ENCODE results near the gene SLC44A5.

Gene SLC44A5

GRCh38 chr1:75469586-75470173 lies 141.2 kb downstream of the SLC44A5 start:
- no peak overlapping the region for H3K4me3 ChIP-seq (ENCODE audit: low read length)
- TF ChIP-seq CTCF (IDR thresholded peaks at IDR 0.05; ENCODE audit: low read depth, low read length) (no peak), EZH2phosphoT487 (IDR thresholded peaks at IDR 0.05; ENCODE audit: low read depth) (no peak)
- no peaks in the 10 kb centered on the region for H3K36me3 ChIP-seq (replicated peaks; ENCODE audit: low read depth, low read length)
- no peak overlapping the region for H3K4me2 ChIP-seq (ENCODE audit: low read length)
- H3K9me3 ChIP-seq (ENCODE audit: insufficient read depth, low read length) = no peaks in the 10 kb centered on the region
- no peak overlapping the region for H2AFZ ChIP-seq (ENCODE audit: low read depth, low read length)
- H3K27me3 ChIP-seq (ENCODE audit: low read depth, low read length) = no peaks in the 10 kb centered on the region
- no peak overlapping the region for H3K9ac ChIP-seq (ENCODE audit: low read length)
- no peaks in the 10 kb centered on the region for H3K79me2 ChIP-seq (ENCODE audit: low read length)
- no peaks in the 10 kb centered on the region for H3K4me1 ChIP-seq (ENCODE audit: low read length)
- H4K20me1 ChIP-seq (ENCODE audit: insufficient read depth, low read length) = no peaks in the 10 kb centered on the region
- no peak overlapping the region for H3K27ac ChIP-seq (ENCODE audit: low read length)

- no peaks in the 10 kb centered on the region for H3K79me2 ChIP-seq (ENCODE audit: low read length)
- no peak overlapping the region for H3K9ac ChIP-seq (ENCODE audit: low read length)
- no peak overlapping the region for H3K4me2 ChIP-seq (ENCODE audit: low read length)
- H3K4me3 ChIP-seq (ENCODE audit: low read length) = no peak overlapping the region
- no peak overlapping the region for H2AFZ ChIP-seq (ENCODE audit: low read depth, low read length)
- no peaks in the 10 kb centered on the region for H3K36me3 ChIP-seq (replicated peaks; ENCODE audit: low read depth, low read length)
- H3K4me1 ChIP-seq (ENCODE audit: low read length) = no peaks in the 10 kb centered on the region
- no peaks in the 10 kb centered on the region for H3K9me3 ChIP-seq (ENCODE audit: insufficient read depth, low read length)
- H3K27ac ChIP-seq (ENCODE audit: low read length) = no peak overlapping the region
- no peak for TF ChIP-seq EZH2phosphoT487 (IDR thresholded peaks at IDR 0.05; ENCODE audit: low read depth)
- TF ChIP-seq CTCF (IDR thresholded peaks at IDR 0.05; ENCODE audit: low read depth, low read length) = no peak
- H3K27me3 ChIP-seq (ENCODE audit: low read depth, low read length) = no peaks in the 10 kb centered on the region
- H4K20me1 ChIP-seq (ENCODE audit: insufficient read depth, low read length) = no peaks in the 10 kb centered on the region
Observed at GRCh38 chr1:75461808-75462325, 149.0 kb downstream of the SLC44A5 start.

DNA sequence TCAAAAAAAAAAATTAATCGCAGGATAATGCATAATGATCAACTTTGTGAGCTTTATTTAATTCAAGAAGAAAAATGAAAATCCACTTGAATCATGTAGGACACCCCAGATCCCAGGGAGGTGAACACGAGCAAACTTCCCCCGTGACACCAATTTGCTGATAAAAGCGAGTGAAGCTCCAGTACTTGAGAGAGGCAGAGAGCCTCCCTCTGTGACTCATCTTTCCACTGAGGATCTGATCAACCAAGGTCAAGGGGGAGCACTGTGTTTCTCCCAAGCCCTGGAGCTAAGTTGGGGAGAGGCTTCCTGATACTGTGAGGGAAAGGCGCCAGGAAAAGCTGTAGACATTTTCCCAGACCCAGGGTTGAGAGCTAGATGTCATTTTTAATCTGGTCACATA lies 160.9 kb downstream of the SLC44A5 start:
- no peak for TF ChIP-seq CTCF (IDR thresholded peaks at IDR 0.05; ENCODE audit: low read depth, low read length)
- no peak for TF ChIP-seq EZH2phosphoT487 (IDR thresholded peaks at IDR 0.05; ENCODE audit: low read depth)
- Histone ChIP-seq H4K20me1 (ENCODE audit: insufficient read depth, low read length) (no peaks in the 10 kb centered on the region), H3K9me3 (ENCODE audit: insufficient read depth, low read length) (no peaks in the 10 kb centered on the region), H3K36me3 (replicated peaks; ENCODE audit: low read depth, low read length) (no peaks in the 10 kb centered on the region), H3K27me3 (ENCODE audit: low read depth, low read length) (no peaks in the 10 kb centered on the region), H3K9ac (ENCODE audit: low read length) (no peak overlapping the region), H3K79me2 (ENCODE audit: low read length) (no peaks in the 10 kb centered on the region), H3K4me3 (ENCODE audit: low read length) (no peak overlapping the region), H3K4me2 (ENCODE audit: low read length) (no peak overlapping the region), H3K4me1 (ENCODE audit: low read length) (no peaks in the 10 kb centered on the region), H2AFZ (ENCODE audit: low read depth, low read length) (no peak overlapping the region), H3K27ac (ENCODE audit: low read length) (no peak overlapping the region)

- H3K79me2 ChIP-seq (ENCODE audit: low read length) = no peaks in the 10 kb centered on the region
- no peaks in the 10 kb centered on the region for H4K20me1 ChIP-seq (ENCODE audit: insufficient read depth, low read length)
Observed at GRCh38 chr1:75444220-75444619, 166.7 kb downstream of the SLC44A5 start.

More at GRCh38 chr1:75444220-75444619, 166.7 kb downstream of the SLC44A5 start:
- H3K4me2 ChIP-seq (ENCODE audit: low read length) = no peak overlapping the region
- no peaks in the 10 kb centered on the region for H3K9me3 ChIP-seq (ENCODE audit: insufficient read depth, low read length)
- no peaks in the 10 kb centered on the region for H3K36me3 ChIP-seq (replicated peaks; ENCODE audit: low read depth, low read length)
- H3K27ac ChIP-seq (ENCODE audit: low read length) = no peak overlapping the region
- no peaks in the 10 kb centered on the region for H3K4me1 ChIP-seq (ENCODE audit: low read length)
- no peak overlapping the region for H2AFZ ChIP-seq (ENCODE audit: low read depth, low read length)
- TF ChIP-seq EZH2phosphoT487 (IDR thresholded peaks at IDR 0.05; ENCODE audit: low read depth) = no peak
- TF ChIP-seq CTCF (IDR thresholded peaks at IDR 0.05; ENCODE audit: low read depth, low read length) = no peak
- no peak overlapping the region for H3K4me3 ChIP-seq (ENCODE audit: low read length)
- H3K9ac ChIP-seq (ENCODE audit: low read length) = no peak overlapping the region
- H3K27me3 ChIP-seq (ENCODE audit: low read depth, low read length) = no peaks in the 10 kb centered on the region
